Activated CD4-positive, alpha-beta T cell treated with anti-CD3 and anti-CD28 coated beads for 48 hours (primary cell): ENCODE measurements around the gene RFX6.
"Not testable (repeated sequence)": the region's sequence is repeated elsewhere in the genome, so short reads cannot be mapped to it uniquely, and the experiment has no call there.

Source experiments
- DNase-seq: peaks from one replicate; pipeline ENCODE4 v3.0.0-alpha.2; 2020

RFX6 gene, protein sequence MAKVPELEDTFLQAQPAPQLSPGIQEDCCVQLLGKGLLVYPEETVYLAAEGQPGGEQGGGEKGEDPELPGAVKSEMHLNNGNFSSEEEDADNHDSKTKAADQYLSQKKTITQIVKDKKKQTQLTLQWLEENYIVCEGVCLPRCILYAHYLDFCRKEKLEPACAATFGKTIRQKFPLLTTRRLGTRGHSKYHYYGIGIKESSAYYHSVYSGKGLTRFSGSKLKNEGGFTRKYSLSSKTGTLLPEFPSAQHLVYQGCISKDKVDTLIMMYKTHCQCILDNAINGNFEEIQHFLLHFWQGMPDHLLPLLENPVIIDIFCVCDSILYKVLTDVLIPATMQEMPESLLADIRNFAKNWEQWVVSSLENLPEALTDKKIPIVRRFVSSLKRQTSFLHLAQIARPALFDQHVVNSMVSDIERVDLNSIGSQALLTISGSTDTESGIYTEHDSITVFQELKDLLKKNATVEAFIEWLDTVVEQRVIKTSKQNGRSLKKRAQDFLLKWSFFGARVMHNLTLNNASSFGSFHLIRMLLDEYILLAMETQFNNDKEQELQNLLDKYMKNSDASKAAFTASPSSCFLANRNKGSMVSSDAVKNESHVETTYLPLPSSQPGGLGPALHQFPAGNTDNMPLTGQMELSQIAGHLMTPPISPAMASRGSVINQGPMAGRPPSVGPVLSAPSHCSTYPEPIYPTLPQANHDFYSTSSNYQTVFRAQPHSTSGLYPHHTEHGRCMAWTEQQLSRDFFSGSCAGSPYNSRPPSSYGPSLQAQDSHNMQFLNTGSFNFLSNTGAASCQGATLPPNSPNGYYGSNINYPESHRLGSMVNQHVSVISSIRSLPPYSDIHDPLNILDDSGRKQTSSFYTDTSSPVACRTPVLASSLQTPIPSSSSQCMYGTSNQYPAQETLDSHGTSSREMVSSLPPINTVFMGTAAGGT

DNA sequence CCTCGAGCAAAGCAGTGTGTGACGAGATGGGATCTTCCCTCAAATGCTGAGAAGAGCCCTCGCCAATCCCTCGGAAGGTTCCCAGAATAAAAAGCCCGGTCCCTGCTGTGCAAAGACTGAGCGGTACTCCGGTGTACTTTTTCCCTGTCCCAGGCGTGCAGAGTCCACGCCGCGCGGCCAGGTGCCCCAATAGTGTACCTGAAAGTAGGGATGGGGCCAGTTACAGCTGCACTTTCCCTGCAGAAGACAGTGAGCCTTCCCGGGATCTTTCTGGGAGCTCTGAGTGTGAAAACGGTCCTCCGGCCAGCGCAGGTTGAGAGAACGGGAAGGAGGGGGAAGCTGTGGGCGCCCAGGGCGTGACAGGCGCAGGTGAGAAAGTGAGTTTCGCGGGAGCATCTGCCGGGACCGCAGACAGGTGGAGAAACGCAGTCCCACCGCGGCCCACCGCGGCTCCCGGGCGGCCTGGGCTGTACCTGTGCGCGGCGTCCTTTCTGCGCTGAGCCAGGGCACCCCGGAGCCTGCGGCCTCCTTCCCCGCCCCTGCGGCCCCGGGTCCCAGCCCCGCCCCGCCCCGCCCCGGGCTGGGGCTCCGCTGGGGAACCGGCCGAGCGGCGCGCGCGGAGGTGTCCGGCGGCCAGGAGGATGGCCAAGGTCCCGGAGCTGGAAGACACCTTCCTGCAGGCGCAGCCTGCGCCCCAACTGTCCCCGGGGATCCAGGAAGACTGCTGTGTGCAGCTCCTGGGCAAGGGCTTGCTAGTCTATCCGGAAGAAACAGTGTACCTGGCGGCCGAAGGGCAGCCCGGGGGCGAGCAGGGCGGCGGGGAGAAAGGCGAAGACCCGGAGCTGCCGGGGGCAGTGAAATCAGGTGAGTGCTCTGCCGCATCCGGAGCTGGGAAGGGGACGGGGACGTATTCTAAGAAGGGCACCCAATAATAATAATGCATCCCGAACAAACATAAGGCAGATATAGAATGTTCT, at the start of gene RFX6:
TSS of gene RFX6 (plus strand) at position 608 of the 977 bp plus-strand sequence. CDS start at position 642, 34 bp downstream.
- DNase-seq, result peak; percentile 3

DNA sequence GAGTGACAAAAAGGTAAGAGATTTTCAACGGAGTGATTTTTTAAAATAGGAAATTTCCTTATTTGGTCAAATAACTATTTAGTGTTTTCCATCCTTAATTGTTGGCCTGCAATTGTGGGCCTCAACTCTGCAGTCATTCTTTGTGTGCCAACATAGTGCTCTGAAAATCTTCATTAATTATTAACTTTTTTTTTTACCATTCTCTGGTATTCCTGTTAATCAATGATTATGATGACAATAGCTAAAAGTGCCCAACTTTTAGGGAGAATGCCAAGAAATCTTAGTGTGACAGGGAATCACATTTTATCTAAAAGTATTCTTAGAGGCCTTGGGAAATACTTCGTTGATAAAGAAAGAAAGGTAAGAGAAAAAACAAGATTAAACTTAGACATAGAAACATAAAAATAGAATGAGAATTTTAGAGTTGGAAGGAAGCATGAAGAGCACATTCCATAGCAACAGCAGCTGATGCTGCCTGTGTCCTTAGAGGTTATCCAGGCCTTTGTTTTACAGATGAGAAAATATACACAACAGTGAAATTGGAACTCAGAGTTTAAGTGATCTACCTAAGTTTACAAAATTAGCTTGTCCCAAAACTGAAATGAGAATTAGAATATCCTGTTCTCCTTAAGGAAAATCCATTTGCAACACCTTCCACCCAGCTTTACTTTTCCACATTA, 49.3 kb upstream of the RFX6 start:
- DNase-seq, result no peak

DNA sequence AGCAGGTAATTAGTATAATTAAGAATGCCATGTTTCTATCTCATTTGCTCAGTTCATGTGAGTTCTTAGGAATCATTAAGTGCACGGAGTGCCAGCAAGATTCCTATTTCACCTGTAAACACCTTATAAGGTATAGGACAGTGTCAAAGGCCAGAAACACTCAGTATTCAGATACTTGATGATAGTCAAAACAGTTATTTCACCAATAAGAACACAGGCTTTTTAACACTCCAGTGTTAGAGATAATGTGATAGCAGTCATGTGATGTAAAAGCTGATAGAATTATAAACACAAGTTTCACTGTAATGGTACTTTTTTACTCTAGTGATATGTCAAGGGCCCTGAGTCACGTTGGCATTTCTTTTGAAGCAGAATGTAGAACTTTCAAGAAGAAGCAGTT, 48.1 kb upstream of the RFX6 start, which contains the start of gene GPRC6A:
TSS of gene GPRC6A (minus strand) at position 101 of the 400 bp plus-strand sequence. CDS start at position 31, 70 bp downstream.
- no peak for DNase-seq

DNA sequence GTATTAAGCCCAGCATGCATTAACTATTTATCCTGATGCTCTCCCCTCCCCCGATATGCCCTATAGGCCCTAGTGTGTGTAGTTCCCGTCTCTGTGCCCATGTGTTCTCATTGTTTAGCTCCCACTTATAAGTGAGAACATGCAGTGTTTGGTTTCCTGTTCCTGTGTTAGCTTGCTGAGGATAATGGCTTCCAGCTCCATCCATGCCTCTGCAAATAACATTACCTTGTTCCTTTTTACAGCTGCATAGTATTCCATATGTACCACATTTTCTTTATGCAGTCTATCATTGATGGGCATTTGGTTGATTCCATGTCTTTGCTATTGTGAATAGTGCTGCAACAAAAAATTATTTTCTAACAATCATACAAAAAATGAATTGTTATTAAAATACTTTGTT, 42.5 kb upstream of the RFX6 start:
- not testable (repeated sequence) for DNase-seq

DNA sequence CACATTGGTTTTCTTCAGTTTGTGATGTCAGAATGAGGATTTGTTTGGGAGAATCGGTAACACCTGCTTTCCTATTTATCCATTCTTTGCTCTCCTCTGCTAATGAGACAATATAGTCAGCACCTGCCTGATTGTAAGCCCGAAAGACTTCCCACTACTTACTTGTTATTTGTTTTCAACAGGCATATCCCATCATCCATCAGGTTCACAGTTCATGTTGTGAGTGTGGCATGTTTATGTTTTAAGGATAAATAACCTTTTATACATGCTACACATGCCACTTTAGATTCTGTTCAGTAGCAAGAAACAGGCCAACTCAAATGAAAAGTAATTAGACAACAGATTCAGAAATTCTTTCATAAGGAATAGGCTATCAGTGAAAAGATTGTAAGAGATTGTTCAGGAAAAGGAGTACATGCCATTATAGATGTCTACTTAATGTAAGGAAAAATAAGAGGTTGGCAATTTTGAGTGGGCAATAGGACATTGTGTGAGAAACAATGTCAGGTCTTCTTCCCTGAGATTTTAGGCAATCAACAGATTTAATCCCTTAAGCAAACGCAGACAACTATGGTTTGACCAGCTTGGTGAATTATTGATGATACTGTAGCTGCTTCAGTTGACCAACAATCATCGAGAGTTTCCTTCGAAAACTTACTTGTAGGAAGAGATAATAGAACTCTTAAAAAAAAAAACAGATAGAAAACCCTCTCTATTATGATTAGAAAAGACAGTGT, 40.3 kb upstream of the RFX6 start:
- DNase-seq, result no peak

DNA sequence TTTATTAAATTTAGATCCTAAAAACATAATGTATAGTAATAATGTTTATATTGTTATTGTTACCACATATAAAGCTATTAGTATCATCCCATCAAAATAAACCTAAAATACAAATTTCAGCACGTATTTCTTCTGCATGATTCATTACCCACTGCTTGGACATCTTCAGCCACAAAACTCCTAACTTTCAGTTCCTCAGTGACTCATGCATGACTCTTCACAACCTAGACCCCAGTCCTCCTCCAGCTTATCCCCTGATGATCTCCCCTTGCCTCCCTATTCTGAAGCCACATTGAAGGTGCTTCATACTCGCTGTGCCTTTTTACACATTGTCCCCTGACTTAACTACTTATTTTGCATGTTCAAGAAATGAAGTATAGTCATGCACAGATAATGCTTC, 37.0 kb upstream of the RFX6 start:
- DNase-seq, result no peak

DNA sequence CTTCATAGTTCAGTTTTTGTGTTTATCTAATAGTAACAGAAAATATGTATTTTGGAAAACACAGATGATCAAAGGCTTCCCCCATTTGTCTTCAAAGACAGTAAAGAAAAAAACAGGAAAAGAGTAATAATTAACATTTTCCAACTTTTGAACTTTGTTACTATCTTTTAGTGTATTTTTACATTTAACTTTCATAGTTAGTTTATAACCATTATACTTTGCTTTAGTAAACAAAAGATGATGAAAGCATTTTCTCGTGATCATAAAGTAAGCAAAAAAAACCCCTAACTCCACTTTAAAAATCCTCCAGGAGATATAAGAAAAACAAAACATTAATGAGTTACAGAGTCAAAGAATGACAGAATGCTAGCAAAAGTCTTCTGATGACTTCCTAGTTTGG, 34.6 kb upstream of the RFX6 start:
- no peak for DNase-seq

DNA sequence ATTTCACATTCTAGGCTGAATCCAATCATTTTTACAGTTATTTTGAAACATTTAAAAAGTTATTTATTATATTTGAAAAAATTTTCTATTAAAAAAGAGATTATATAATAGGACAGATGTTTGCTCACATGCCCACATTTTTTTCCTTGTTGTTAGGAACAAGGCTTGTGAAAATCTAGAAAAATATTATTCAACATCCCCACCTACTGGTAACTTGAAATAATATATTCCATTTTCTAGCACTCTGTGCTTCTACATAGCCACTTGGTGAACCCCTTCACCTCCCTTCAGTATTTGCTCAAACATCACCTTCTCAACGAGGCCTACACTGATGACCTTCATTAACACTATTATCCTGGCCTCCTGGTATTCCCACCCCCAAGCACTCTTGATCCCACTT, 29.8 kb upstream of the RFX6 start:
- no peak for DNase-seq

DNA sequence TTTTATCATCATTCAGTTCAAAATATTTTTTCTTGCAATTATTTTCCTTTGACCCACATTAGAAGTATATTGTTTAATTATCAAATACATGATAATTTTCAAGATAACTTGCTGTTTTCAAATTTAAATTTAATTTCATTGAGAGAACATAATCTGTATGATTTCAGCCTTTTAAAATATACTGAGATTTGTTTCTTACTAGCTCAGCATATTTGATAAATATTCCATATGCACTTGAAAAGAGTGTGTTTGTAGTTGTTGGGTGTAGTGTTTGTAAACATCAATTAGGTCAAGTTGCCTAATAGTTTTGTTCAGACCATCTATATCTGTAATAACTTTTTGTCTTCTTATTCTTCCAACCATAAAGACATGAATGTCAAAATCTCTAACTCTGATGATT, 19.0 kb upstream of the RFX6 start:
- no peak for DNase-seq

DNA sequence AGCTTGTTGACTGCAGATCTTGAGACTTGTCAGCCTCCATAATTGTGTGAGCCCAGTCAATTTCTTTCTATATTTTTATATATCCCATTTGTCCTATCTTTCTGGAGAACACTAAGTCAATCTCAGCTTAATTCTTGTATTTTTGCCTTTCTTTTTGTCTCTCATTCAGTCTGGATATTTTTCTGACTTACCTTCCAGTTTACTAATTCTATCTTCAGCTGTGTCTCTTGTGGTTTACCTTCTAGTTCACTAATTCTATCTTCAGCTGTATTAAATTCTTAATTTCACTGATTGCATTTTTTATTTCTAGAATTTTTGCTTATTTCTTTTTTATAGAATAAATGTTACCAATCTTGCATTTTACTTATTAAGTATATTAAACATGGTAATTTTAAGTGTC, 17.8 kb upstream of the RFX6 start:
- no peak for DNase-seq

DNA sequence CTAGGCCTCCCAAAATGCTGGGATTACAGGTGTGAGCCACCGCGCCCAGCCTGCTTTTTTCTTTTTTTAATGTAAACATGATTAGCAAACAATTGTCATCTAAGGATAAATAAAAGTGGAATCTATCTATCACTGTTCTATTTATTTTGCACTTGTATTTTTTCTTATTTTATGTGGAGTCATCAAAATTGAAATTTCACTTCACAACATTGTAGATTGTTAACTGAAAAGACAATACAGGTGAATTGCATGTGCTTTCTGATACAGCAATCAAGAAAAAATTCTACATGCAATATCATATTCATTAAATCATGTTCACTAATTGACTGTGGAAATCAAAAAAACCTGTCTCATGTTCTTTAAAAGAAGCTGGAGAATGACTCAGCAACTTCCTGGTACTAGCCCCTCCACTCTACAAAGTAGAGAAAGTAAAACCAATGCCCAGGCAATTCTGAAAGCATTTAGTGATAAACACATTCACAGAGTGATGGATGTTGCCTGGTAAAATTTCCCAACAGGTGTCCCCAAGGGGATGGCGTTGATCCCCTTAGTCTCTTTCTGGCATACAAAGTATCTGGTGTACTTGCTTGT, 10.7 kb upstream of the RFX6 start:
- no peak for DNase-seq

DNA sequence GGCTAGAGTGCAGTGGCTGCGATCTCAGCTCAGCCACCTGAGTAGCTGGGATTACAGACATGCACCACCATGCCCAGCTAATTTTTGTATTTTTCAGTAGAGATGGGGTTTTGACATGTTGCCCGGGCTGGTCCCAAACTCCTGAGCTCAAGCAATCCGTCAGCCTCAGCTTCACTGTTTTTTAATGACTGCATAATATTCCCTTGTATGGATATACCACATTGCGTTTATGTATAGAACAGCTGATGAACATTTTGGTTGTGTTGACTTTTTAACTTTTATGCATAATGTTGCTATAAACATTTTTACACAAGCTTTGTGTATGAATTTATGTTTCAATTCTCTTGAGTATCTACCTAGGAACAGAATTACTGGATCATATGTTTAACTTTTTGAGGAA, 4.3 kb upstream of the RFX6 start:
- DNase-seq, result no peak

DNA sequence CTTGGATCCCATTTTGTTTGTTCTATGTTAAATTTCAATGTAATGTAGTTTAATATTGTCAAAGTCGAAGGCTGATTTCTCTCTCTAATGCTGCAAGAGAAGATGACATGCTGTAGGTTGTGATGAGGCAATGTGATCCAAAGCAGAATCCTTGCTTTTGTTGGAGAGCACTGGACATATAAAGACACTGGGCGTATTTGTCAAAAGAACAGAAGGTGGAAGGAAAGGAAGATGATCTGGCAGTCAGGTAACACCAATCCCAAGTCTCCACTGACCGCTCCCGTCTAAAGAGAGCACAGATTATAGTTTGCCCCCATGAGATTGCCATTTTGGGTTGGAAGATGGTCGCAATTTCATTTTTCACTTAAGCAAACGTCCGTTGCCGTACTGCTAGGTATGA, 935 bp upstream of the RFX6 start:
- DNase-seq, result no peak

DNA sequence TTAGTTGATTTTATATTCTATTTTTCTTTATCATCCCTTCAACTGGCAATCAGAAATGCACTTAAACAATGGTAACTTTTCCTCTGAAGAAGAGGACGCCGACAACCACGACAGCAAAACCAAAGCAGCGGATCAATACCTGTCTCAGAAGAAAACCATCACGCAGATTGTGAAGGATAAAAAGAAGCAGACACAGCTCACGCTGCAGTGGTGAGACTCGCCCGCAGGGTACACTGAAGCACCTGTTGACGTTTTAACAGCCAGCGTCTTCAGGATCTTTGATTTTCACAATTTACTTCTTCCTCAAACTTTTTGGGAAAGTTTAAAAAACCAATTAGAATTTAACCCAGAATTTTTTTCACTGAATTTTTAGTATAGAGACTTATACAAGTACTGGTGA, 701 bp downstream of the RFX6 start:
- DNase-seq, result no peak

DNA sequence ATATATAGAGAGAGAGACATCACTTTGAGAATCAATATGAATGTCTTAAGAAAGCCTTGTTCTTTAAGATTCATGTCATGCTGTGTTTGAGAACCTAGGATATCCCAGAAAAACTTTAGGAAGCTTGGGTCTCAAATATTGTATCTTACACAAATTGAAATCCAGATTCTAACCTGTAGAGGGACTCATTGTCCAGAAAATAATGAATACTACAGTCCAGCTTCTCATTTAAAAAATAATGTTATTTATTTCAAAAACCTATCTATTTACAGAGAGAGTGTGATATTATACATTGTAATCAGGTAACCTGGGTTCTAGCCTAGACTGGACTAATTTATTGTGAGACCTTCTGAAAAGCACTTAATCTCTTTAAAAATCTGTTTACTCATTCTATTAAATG, 4.2 kb downstream of the RFX6 start:
- no peak for DNase-seq

DNA sequence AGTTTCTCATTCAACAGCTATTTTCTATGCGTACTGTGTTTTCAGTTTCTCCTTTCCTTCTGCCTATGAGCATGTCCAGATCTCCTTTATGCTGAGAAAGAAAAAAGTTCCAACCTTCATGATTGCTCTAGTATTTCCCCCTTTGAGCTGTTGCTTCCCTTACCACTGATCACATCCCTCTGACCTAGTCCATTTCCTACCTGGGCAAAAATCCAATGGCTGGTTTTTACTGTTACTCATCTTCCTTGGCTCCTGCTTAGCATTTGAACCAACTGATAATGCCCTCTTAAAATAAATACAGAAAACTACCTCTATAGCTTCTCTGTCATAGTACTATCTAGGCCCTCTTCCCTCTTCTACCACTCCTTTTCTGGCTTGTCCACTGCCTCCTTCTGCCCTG, 6.0 kb downstream of the RFX6 start:
- no peak for DNase-seq

DNA sequence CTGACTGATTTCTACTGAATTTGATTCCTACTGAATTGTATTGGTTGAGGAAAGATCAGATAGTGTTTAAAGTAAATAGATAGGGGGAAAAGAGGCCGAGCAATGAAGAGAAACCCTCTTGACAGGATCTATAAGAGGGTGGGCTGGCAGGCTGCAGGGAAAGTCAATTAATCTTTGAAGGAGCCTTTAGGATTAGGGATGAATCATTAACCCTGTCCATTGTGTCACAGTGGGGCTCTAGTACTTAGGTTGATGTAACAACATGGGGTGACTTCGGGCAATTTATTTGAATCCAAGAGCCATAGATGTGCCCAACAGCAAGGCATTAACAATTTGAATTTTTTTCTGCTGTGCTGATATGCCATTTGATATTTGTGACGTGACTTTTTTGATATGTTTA, 7.5 kb downstream of the RFX6 start:
- DNase-seq, result no peak

DNA sequence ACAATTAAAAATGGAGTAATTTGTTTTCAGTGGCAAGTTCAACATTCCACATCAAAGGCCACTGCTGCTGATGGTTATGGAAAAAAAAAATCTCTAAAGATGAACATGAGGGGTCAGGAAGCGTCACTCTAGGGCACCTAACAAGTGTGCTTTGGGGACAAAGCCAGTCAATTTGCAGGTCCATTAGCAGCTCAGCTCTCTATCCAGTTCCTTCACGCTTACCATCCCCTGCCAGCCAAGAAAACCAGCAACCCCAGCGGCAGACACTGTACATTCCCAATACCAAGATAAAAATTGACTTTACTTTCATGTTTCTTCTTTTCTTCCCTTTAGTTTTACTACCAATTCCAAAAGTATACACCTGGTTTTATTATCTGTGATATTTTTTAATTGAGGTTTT, 10.1 kb downstream of the RFX6 start:
- no peak for DNase-seq

DNA sequence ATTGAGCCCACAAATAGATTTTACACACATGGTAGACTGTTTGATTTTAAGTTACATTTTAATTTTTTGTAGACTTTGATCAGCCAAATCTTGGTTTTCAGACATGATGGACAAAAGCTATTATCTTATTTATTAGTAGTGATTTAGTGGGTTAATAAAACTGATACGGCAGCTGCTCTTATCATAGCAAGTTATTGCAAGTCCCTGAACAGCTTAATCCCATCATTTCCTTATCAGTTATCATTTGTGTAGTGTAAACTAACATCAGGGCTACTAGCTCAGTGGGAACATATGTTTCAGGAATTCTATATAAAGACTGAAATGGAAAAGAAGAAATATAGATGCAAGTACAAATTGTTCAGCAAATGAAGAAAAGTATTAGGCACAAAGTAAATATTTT, 10.9 kb downstream of the RFX6 start:
- DNase-seq, result no peak

DNA sequence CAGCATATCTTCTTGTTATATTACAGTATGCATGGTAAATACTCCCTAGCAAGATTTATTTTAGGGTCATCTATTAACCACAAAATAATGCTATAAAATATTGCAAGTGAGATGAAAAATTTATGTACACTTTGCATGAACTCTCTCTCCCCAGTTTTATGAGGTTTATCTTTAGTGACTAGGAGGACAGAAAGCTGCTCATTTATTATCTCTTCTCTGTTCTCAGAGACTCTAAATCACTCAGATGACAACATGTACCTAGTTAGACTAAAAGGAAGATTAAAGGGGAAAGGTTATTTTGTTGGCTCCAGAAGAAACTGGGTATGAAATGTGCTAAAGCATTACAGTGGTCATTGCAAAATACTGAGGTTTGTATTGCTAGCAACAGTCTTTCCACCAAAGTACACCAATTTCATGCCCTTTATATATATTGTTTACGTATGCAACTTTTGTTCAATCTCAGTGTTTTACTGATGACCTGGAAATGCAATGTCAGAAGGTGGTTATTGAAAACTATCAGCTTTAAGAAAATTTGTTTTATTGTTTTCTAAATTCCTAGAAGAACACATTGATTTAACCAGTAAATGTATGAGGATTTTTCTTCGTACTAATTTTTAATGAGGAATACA, 11.8 kb downstream of the RFX6 start:
- no peak for DNase-seq

DNA sequence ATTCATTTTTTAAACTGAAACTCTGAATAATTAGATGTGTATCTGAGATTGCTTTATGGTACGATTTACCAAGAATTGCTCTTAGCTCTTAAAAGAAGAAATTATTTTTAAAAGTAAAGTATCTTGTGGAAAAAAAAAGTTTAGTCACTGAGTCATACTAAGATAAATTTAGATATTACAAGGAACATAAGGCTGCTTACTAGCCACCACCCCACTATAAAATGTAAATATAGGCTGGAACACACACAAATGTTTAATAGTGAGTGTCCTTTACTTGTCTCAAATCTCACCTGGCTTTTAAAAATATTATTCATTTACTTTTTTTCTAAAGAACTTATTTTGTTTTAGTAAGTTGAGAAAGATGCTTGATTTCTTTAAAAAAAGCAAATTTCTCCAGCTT, 17.6 kb downstream of the RFX6 start:
- DNase-seq, result no peak
